Hippocampal formation (tissue), 2 donors: ENCODE data around the gene MTG1.

ENCODE experiments used
- DNase-seq, 2 donors: peaks; one replicate each; lab custom pipeline; 2025; lab: John Stamatoyannopoulos, UW

MTG1 gene

DNA sequence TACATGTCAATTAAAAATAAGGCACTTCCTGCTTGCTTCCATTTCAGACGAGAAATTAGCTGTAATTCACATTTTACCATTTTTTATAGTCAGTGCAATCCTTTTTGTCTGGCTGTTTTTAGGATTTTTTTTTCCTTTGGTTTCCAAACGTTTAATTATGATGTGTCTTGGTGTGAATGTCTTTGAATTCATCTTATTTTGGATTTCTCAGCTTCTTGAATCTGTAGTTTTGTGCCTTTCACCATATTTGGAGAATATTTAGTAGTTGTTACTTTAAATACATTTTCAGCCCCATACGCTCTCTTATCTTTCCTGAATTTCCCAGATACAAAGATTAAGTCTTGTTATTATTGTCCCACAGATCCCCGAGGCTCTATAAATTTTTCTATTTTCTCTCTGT, 57.4 kb downstream of the MTG1 start:
- DNase-seq = no peak

GRCh38 chr10:133452453-133452852, 58.5 kb downstream of the MTG1 start:
- no peak for DNase-seq

GRCh38 chr10:133453516-133454203, 59.7 kb downstream of the MTG1 start, which contains the start of gene SCART1:
TSS of gene SCART1 (plus strand) at chr10:133453945. CDS start at chr10:133453998, 53 bp downstream.
- no peak for DNase-seq

DNA sequence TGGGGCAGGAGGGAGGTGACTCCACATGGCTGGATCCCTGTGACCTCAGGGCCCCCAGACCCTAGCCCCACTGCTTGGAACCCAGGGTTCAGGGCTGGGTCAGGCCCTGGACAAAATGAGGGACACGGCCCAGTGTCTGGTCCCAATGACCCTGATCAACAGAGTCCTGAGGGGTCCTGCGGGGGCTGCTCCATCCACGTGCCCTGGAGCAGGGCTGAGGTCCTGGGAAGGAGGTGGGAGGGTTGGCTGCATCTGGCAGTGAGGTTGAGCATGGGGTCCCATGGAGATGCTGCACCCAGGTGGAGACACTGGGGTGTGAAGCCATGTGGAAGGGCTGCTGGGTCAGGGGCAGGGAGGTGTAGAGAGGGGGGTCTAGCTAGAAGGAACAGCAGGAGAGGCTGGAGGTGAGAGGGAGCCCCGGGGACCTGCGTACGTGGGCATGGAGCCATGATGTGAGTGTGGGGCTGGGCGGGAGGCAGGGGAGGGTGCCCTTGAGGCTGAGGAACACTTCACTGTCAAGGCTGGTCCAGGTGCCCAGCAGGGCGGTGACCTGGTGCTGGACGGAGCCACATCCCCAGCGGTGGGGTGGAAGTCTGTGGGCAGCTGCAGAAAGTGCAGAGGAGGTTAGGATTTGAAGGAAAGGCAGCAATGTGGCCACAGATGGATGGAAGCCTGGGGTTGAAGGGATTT, 60.4 kb downstream of the MTG1 start:
- DNase-seq = no peak

- DNase-seq = no peak
These were observed 61.2 kb downstream of the MTG1 start for GRCh38 chr10:133455196-133455595.

DNA sequence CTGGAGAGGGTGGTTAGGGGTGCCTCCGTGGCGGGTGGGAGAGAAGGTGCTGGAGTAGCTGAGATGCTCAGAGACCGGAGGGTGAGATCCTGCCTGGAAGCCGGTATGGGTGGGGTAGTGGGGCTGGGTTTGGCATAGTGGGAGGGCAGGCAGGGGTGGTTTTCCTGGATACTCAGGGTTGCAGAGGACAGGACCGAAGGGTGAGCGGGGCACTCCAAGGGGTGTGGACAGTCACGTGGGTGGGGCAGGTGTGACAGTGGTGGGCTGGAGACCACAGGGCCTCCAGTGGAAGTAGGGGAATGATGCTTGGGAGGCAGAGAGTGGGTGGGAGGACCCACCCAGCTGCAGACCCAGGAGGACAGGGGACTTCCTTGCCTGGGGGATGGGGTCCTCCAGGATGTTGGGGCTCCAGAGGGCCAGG, 61.7 kb downstream of the MTG1 start:
- DNase-seq = no peak

GRCh38 chr10:133456041-133456951, 62.3 kb downstream of the MTG1 start:
- DNase-seq = no peak

GRCh38 chr10:133457100-133457841, 63.3 kb downstream of the MTG1 start:
- DNase-seq = no peak

GRCh38 chr10:133458021-133458709, 64.2 kb downstream of the MTG1 start:
- no peak for DNase-seq

- DNase-seq = no peak
These were observed 64.9 kb downstream of the MTG1 start for GRCh38 chr10:133458710-133459453.

GRCh38 chr10:133459454-133460207, 65.7 kb downstream of the MTG1 start:
- no peak for DNase-seq

GRCh38 chr10:133460208-133460769, 66.3 kb downstream of the MTG1 start:
- no peak for DNase-seq

DNA sequence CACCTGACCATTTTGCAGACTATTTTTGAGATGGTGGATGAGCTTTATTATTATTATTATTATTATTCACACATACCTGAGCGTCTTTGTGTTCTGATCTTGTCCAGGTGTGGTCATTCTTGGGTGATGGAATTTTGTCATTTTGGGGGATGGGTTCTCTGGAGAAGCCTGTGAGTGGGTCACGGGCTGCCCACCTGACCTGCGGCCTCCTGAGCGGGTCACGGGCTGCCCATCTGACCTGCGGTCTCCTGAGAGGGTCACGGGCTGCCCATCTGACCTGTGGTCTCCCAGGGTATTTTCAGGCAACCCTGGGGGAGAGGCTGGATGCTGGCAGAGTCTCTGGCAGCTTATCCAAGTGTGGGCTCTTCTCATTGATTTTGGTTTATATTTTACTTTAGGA, 67.1 kb downstream of the MTG1 start:
- no peak for DNase-seq

DNA sequence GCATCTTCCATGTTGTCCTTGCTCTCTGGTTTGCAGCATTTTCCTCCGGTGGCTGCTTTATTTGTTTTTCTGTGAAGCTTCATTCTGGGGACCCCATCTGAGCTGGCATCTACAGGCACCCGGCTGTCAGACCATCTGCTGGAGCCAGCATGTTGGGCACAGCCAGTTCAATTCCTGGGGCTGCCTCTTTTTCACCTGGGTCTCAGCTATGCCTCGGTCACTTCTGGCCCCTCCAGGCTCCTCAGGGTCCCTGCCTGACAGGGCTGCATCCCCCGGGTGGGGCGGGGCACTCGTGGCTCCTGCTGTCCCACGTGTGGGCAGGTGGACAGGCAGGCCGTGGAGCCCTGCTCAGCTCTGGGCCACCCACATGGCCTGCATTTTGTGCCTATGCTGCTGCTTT, 67.9 kb downstream of the MTG1 start:
- DNase-seq = no peak

- no peak for DNase-seq
These were observed 68.8 kb downstream of the MTG1 start for GRCh38 chr10:133462512-133463305.

GRCh38 chr10:133464582-133465031, 70.7 kb downstream of the MTG1 start:
- no peak for DNase-seq

DNA sequence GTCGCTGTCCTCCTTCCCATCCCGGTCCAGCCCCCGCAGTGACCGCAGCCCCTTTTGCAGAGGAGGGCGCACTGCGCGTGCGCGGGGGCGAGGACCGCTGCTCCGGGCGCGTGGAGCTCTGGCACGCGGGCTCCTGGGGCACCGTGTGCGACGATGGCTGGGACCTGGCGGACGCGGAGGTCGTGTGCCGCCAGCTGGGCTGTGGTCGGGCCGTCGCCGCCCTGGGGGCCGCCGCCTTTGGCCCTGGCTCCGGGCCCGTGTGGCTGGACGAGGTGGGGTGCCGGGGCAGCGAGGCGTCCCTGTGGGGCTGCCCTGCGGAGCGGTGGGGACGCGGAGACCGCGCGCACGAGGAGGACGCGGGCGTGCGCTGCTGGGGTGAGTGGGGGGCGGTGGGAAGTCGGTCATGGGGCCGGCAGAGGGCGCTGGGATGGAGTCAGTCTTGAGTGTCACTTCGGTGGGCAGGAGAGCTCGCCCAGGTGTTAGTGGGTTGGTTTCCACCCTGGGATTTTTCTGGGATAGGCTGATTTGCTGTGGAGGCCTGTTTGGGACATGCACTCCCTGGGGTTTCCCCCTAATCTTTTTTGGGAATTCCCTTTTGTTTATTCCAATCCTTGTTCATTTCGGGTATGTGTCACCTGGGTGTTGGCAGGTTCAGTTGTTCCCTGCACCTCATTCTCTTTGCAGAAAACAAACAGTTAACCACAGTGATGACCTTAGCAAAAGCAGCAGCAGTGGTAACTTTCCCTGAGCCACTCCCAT, 71.4 kb downstream of the MTG1 start:
- no peak for DNase-seq
